SU-DHL-6 (cell line): Measurements from ENCODE around the gene EGFL6.

Source experiments
- H2AFZ ChIP-seq: fragments of 200-600 bp; sonication (generic); 2 replicates; pipeline ENCODE4 v1.6.1; 2014; ENCODE audit warnings: low read depth, mild to moderate bottlenecking, moderate library complexity, mixed read lengths, antibody characterized with exemption, low read length; ENCODE audit not compliant: severe bottlenecking
- H3F3A ChIP-seq: fragments of 200-600 bp; shearing (Covaris generic); 2 replicates; pipeline ENCODE4 v1.6.0; 2016; ENCODE audit warnings: antibody characterized with exemption, mild to moderate bottlenecking; ENCODE audit not compliant: insufficient read depth
- H3K27ac ChIP-seq: fragments of 200-600 bp; sonication (generic); 2 replicates; pipeline ENCODE4 v1.5.1; 2016; ENCODE audit warnings: low read depth, mild to moderate bottlenecking, low read length, moderate library complexity, mixed read lengths
- H3K27me3 ChIP-seq: fragments of 200-600 bp; sonication (generic), shearing (Covaris generic); 2 replicates; pipeline ENCODE4 v1.6.0; 2014; ENCODE audit warnings: mild to moderate bottlenecking, low read length
- H3K36me3 ChIP-seq: fragments of 200-600 bp; sonication (generic); 2 replicates; pipeline ENCODE4 v1.6.1; 2014; ENCODE audit warnings: mild to moderate bottlenecking, low read length, mixed read lengths
- H3K4me2 ChIP-seq: fragments of 300-600, 200-600 bp; shearing (Covaris generic), sonication (generic); 2 replicates; pipeline ENCODE4 v1.6.0; 2014; ENCODE audit warnings: low read length, low read depth, mild to moderate bottlenecking; ENCODE audit not compliant: poor library complexity, severe bottlenecking
- H3K4me3 ChIP-seq: fragments of 200-600 bp; sonication (generic); 2 replicates; pipeline ENCODE4 v1.5.1; 2014; ENCODE audit warnings: antibody characterized with exemption, low read length, mild to moderate bottlenecking, mixed read lengths; ENCODE audit not compliant: insufficient read depth, poor library complexity, severe bottlenecking
- H3K79me2 ChIP-seq: fragments of 200-600 bp; sonication (generic); 2 replicates; pipeline ENCODE4 v1.6.1; 2014; ENCODE audit warnings: mild to moderate bottlenecking, low read length, moderate library complexity; ENCODE audit not compliant: insufficient read depth
- H3K9ac ChIP-seq: fragments of 200-600 bp; sonication (generic); 2 replicates; pipeline ENCODE4 v1.7.0; 2014; ENCODE audit warnings: mild to moderate bottlenecking, low read length
- H3K9me2 ChIP-seq: fragments of 200-600 bp; sonication (generic); replicated peaks from 2 replicates; pipeline ENCODE4 v1.6.1; 2014; ENCODE audit warnings: low read length; ENCODE audit not compliant: insufficient read depth
- H3K9me3 ChIP-seq: fragments of 200-600 bp; sonication (generic); 2 replicates; pipeline ENCODE4 v1.6.1; 2014; ENCODE audit warnings: low read length, mixed read lengths; ENCODE audit not compliant: insufficient read depth
- H4K20me1 ChIP-seq: fragments of 200-600 bp; sonication (generic); 2 replicates; pipeline ENCODE4 v1.6.1; 2014; ENCODE audit warnings: low read depth, mild to moderate bottlenecking, antibody characterized with exemption, low read length, moderate library complexity, mixed read lengths
- EZH2phosphoT487 ChIP-seq: fragments of 200-600 bp; sonication (generic), shearing (Covaris generic); conservative IDR thresholded peaks from 2 replicates; pipeline ENCODE4 v1.6.1; 2018; ENCODE audit warnings: mild to moderate bottlenecking, antibody characterized with exemption, low read length, moderate library complexity, mixed read lengths
- TF ChIP-seq, protein P1 (sequence below): fragments of 200-600 bp; sonication (generic); IDR thresholded peaks from one replicate; pipeline ENCODE4 v1.5.1; 2017; ENCODE audit warnings: antibody characterized with exemption, mild to moderate bottlenecking, low read length, moderate library complexity; ENCODE audit not compliant: insufficient read depth, poor library complexity, severe bottlenecking

EGFL6 gene

DNA sequence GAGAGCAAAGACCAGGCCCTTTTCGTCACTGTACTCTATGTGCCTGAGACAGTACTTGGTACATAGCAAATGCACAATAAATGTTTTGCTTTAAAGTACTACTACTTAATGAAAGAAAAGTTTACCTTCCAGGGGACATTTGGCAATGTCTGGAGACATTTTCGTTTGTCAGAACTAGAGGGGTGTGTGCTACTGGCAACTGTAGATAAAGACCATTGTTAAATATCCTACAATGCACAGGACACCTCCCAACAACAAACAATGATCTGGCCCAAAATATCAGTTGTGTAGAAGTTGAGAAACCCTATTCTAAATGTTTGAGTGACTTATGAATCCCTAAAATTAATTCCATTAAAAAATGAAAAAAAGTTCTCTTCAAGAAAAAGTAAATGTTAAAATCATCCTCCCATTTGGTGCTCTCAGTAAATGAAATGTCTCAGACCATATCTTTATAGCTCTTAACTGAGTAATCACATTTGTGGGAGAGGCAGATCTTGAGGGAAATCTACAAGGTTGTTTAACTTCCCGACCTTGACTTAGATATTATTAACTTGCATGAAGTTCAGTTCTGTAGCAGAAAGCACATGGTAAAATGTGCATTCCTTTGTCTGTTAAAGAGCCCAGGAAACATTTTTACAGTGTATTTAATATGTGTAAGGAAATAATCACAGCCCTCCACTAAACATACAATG, 18.5 kb downstream of the EGFL6 start:
- TF ChIP-seq EZH2phosphoT487 = no peak
- TF ChIP-seq, protein P1, sequence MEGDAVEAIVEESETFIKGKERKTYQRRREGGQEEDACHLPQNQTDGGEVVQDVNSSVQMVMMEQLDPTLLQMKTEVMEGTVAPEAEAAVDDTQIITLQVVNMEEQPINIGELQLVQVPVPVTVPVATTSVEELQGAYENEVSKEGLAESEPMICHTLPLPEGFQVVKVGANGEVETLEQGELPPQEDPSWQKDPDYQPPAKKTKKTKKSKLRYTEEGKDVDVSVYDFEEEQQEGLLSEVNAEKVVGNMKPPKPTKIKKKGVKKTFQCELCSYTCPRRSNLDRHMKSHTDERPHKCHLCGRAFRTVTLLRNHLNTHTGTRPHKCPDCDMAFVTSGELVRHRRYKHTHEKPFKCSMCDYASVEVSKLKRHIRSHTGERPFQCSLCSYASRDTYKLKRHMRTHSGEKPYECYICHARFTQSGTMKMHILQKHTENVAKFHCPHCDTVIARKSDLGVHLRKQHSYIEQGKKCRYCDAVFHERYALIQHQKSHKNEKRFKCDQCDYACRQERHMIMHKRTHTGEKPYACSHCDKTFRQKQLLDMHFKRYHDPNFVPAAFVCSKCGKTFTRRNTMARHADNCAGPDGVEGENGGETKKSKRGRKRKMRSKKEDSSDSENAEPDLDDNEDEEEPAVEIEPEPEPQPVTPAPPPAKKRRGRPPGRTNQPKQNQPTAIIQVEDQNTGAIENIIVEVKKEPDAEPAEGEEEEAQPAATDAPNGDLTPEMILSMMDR = no peak

DNA sequence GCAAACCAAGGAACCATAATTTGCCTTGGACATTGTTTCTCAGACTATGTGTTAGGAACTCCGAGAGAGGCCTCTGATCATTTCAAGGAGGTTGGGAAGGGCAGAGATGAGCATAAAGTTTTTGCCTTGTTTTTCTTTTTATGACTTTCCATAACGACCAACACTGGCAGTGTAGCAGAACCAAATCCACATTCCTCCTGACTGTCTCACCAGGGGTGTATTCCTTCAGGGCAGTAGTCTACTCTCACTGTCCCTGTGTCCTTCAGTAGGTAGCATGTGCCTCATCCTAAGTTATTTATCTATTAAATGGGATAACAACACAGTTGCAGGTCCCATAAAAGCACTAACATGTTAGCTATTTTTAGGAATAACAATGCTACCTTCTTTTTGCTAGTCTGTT, 20.8 kb downstream of the EGFL6 start:
- Histone ChIP-seq H3F3A (no peaks in the 10 kb centered on the region), H4K20me1 (no peaks in the 10 kb centered on the region), H3K27me3 (no peaks in the 10 kb centered on the region), H3K27ac (no peak overlapping the region), H3K9ac (no peak overlapping the region), H3K79me2 (no peaks in the 10 kb centered on the region), H3K4me2 (no peak overlapping the region), H3K4me3 (no peak overlapping the region), H3K9me3 (no peaks in the 10 kb centered on the region), H2AFZ (no peak overlapping the region), H3K36me3 (no peaks in the 10 kb centered on the region), H3K9me2 (no peaks in the 10 kb centered on the region)
- TF ChIP-seq EZH2phosphoT487 = no peak
- TF ChIP-seq, protein P1 = no peak

More for the DNA sequence above, 18.5 kb downstream of the EGFL6 start:
- no peak overlapping the region for H3K27ac ChIP-seq
- no peak overlapping the region for H2AFZ ChIP-seq
- H3K9ac ChIP-seq = no peak overlapping the region
- H3K79me2 ChIP-seq = no peaks in the 10 kb centered on the region
- no peaks in the 10 kb centered on the region for H3K27me3 ChIP-seq
- no peaks in the 10 kb centered on the region for H3K36me3 ChIP-seq
- no peak overlapping the region for H3K4me2 ChIP-seq
- no peak overlapping the region for H3K4me3 ChIP-seq
- H3F3A ChIP-seq = no peaks in the 10 kb centered on the region
- no peaks in the 10 kb centered on the region for H4K20me1 ChIP-seq
- H3K9me3 ChIP-seq = no peaks in the 10 kb centered on the region
- H3K9me2 ChIP-seq = no peaks in the 10 kb centered on the region

DNA sequence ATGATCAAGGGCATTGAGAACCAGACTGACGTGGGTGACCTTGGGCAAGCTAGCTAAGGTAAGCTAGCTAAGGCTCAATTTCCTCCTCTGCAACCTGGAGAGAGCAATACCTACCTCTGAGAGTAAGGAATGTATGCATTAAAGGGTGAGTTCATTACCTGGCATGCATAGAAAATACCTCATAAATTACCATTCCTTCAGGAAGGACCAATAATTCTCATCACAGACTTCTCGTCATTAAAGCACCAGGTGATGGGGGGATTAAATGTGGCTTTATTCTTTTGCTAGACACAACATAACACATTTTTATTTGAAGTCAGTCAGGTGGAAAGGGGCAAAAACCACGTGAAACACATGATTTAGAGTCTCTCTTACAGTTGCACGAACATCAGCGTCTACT, 21.5 kb downstream of the EGFL6 start:
- TF ChIP-seq, protein P1 = no peak
- TF ChIP-seq EZH2phosphoT487 = no peak
- H4K20me1 ChIP-seq = no peaks in the 10 kb centered on the region
- no peak overlapping the region for H3K9ac ChIP-seq

More for the DNA sequence above, 21.5 kb downstream of the EGFL6 start:
- H3F3A ChIP-seq = no peaks in the 10 kb centered on the region
- no peak overlapping the region for H3K4me3 ChIP-seq
- no peaks in the 10 kb centered on the region for H3K9me2 ChIP-seq
- H3K9me3 ChIP-seq = no peaks in the 10 kb centered on the region
- no peak overlapping the region for H2AFZ ChIP-seq
- H3K79me2 ChIP-seq = no peaks in the 10 kb centered on the region
- no peak overlapping the region for H3K27ac ChIP-seq
- H3K27me3 ChIP-seq = no peaks in the 10 kb centered on the region
- H3K36me3 ChIP-seq = no peaks in the 10 kb centered on the region
- no peak overlapping the region for H3K4me2 ChIP-seq
